Fibroblast of skin of abdomen (primary cell): ENCODE data around the gene VIT. TPM values are rescaled to one million over a fixed set of nuclear protein-coding genes. Genes with fewer than 3 reads are reported as not detected.

ENCODE experiments used
- DNase-seq: peaks from one replicate; pipeline ENCODE4 v3.0.0-alpha.2; 2013
- polyA plus RNA-seq, 2 experiments: library from polyadenylated mRNA; unstranded; fragments of 120-200 nt; gene quantifications; one replicate each; pipeline ENCODE4 v1.2.1, GENCODE V29; 2013; ENCODE audit not compliant: insufficient read length in 2 of 2

The VIT gene, protein sequence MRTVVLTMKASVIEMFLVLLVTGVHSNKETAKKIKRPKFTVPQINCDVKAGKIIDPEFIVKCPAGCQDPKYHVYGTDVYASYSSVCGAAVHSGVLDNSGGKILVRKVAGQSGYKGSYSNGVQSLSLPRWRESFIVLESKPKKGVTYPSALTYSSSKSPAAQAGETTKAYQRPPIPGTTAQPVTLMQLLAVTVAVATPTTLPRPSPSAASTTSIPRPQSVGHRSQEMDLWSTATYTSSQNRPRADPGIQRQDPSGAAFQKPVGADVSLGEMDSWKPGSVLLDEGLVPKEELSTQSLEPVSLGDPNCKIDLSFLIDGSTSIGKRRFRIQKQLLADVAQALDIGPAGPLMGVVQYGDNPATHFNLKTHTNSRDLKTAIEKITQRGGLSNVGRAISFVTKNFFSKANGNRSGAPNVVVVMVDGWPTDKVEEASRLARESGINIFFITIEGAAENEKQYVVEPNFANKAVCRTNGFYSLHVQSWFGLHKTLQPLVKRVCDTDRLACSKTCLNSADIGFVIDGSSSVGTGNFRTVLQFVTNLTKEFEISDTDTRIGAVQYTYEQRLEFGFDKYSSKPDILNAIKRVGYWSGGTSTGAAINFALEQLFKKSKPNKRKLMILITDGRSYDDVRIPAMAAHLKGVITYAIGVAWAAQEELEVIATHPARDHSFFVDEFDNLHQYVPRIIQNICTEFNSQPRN
- not detected for polyA plus RNA-seq (2013, experiment 1 of 2; ENCODE audit: insufficient read length)
- 0.09 TPM for polyA plus RNA-seq (2013, experiment 2 of 2; ENCODE audit: insufficient read length)

DNA sequence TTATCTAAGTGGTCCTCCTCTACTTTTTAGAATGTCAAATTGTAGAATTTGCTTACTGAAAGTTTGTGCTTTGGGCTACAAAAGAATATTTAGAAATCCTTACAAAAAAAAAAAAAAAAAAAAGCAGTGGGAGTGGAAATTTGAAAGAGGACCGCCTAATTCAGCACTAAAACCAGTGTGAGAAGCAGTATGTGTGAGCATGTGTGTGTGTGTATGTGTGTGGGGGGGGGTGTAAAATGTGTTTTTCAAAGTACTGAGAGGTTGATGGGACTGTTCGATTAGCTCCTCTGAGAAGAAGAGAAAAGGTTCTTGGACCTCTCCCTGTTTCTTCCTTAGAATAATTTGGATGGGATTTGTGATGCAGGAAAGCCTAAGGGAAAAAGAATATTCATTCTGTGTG lies at the start of gene VIT:
VIT (plus strand) TSS at position 175 of the 400 bp plus-strand sequence. CDS start 19,664 bp downstream, outside the sequence.
- no peak for DNase-seq

DNA sequence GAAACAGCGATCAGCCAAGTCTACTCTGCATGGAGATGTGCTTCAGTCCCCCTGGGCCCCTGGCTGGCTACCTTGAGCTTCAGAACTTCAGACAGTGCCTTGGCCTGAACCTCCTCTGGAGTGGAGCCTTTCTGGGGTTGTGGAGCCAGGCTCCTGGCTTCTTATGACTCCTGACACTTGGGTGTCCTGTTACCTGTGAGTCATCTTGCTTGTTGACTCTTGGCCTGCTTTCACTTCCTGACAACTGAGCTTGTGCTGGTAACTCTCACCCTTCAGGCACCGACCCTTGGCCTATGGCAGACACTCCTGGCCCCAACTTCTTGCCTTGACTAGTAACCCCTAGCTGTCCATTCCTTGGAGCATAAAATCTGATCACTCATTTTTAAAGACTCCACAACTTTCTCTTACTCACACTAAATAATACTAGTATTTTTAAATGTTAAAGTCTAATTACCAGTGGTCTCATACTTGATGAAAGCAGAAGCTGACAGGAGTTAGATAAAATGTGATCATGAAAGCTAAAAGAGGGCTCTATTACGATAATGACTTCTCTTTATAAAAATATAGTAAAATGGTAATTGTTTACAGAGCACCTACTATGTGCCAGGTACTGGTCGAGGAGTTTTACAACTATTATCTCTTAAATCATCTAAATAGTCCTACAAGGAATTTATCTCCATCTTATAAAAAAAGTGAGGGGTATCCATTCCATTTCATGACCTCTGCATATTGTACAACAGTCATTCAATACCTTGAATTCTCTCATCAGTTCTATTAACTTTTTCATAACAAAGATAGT lies 46.3 kb upstream of the VIT start:
- peak; percentile 57 for DNase-seq

GRCh38 chr2:36653155-36653554 lies 43.4 kb upstream of the VIT start:
- no peak for DNase-seq

DNA sequence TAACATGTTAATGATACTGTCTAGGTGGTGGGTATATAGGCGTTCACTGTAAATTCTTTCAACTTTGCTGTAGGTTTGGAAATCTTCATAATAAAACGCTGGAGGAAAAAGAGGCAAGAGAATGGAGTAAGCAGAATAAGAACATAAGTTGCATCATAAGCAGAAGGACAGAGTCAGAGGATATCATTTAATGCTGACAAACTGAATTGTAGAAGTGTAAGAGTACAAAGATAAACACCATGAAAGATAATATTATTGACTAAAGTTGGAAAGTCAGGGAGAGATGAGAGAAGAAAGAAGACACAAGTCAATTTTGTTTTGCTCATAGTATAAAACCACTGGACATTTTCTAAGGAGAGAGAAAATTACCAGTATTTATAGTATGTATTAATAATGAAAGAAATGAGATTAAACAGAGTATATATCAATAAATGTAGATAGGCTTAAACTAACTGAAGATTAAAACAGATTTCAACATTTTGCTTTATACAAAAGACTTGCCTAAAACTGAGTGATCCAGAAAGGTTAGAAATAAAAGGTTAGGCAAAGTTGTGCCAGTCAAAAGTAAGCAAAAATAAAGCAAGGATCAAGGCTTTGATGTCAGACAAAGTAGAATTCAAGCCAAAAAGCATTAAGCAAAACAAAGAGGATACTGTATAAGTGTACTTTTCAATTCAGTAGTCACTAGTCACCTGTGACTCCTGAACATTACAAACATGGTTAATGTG lies 42.4 kb upstream of the VIT start:
- DNase-seq = no peak

- peak; percentile 96 for DNase-seq
These were observed 41.1 kb upstream of the VIT start for GRCh38 chr2:36655453-36655852.

DNA sequence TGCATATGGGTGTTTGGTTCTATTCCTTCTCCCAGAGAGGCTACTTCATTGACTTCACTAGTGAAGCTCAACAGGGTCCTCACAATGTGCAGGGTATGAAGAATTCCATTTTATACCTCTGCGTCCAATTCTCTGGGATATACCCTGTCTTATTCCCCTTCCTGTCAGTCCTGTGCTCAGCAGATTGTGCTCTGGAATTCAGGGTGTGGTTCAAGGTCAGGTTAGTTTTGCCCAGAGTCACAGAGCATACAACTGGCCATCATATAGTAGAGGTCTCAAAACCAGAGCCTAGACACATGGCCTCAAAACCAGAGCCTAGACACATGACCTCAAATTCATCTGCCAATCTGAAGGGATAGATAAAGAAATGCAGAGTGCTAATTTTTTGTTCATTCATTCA lies 38.8 kb upstream of the VIT start:
- DNase-seq = no peak

- DNase-seq = no peak
These were observed 38.2 kb upstream of the VIT start for GRCh38 chr2:36658277-36658748.

DNA sequence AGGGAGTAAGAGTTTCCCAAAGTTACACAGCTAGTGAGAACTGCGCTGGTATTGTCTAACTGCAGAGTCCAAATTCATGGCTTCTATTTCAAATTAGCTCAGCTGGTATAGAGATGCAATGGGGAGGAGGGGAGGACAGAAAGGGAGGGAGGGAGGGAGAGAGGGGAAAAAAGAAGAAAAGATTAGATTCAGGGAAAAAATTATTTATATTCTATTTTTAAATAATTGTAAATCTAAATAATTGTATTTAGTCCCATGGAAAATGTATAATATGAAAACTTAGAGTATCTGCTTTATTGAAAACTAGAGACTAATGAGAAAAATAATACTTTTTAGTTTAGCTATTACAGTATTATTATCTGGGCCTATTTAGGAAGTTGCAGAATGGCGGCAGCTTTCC lies 37.3 kb upstream of the VIT start:
- DNase-seq = no peak

DNA sequence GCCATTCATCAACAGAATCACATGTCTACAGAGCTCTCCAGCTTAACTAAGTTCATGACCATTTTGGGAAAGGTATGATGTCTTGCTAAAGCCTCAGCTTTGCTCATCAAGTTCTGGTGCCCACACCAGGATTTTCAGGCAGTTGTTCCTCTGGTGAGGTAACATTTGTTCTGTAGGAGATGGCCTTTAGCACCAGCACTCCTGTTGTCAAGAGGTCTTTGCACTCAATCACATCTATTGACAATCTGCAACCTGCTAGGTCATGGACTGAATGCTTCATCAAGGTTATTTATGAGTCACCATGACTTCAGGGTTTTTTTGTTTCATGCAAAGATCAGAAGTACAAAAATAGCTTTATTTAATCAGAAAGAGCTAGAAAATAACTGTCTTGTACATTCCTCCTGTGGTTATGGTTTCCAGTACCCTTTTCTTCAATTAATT lies 36.6 kb upstream of the VIT start:
- DNase-seq = peak; percentile 30

GRCh38 chr2:36662638-36663037 lies 33.9 kb upstream of the VIT start:
- DNase-seq = no peak

- no peak for DNase-seq
These were observed 33.2 kb upstream of the VIT start for GRCh38 chr2:36663295-36663694.

DNA sequence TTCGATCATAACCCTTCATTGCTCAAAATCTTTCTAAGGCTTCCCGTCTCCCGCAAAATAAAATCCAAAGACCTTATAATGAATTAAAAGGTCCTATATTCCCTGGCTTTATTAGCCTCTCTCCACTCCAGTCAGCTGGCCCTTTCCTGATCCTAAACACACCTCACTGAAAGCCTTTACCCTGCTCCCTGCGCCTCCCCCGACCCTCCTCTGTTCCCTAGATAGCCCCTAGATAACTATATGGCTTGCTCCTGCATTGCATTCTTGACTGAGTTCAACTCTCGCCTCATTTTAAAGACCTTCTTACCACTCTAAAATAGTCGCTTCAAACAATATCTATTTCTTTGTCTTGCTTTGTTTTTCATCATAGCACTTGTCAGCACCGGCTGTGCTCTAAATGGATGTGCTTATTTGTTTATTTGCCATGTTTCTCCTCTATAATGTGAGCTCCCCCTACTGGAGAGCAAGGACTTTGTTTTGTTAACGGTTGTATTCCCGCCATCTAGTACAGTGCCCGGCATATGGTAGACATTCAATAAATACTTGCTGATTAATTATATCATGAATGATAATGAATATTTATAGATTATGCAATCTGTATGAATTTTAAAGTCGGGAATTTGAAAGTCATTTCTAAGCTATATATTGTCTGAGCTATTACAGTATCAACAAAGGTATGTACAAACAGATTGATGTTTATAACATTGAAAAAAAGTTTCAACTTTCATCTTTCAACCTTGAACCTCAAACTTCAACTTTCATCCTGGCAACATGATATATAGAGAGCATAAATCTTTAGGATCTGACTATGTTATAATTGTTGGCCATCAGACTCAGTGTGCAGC lies 32.4 kb upstream of the VIT start:
- DNase-seq = peak; percentile 79

- DNase-seq = no peak
These were observed 31.8 kb upstream of the VIT start for GRCh38 chr2:36664696-36665076.

DNA sequence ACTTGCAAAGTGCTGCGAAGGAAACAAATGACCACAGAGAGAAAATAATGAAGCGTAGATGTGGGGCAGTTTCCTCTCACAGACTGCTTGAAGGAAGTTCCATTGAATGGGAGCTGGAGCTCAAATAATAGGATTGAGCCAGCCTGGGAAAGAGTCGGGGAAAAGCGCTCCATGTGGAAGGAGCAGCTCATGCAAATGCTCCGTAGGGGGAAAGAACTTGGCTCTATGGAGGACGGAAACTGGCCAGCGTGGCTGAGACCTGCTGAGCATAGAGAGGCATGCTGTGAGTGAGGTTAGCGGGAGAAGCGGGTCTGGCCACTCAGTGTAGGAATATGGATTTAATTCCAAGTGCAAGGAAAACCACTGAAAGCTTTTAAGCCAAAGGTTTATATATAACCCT lies 28.6 kb upstream of the VIT start:
- DNase-seq = no peak

- peak; percentile 47 for DNase-seq
These were observed 25.5 kb upstream of the VIT start for GRCh38 chr2:36670881-36671595.

GRCh38 chr2:36671731-36672130 lies 24.8 kb upstream of the VIT start:
- DNase-seq = no peak

DNA sequence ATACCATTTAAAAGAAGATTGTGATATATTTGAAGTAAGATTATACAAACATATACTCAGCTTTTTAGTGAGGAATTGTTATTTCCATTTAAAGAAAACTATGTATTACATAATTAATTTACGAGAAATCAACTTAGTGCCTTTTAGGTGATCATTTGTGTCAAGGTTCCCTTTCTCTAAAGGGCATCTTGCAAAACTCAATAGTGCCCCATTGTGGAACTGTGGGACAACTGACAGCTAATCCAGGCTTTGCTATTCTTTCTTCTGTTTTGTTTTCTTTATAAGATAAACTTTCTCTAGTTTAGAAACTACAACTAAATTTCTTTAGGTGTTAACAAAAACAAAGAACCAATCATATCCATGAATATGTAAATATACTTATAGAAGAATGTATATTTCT lies 24.3 kb upstream of the VIT start:
- DNase-seq = peak; percentile 55

DNA sequence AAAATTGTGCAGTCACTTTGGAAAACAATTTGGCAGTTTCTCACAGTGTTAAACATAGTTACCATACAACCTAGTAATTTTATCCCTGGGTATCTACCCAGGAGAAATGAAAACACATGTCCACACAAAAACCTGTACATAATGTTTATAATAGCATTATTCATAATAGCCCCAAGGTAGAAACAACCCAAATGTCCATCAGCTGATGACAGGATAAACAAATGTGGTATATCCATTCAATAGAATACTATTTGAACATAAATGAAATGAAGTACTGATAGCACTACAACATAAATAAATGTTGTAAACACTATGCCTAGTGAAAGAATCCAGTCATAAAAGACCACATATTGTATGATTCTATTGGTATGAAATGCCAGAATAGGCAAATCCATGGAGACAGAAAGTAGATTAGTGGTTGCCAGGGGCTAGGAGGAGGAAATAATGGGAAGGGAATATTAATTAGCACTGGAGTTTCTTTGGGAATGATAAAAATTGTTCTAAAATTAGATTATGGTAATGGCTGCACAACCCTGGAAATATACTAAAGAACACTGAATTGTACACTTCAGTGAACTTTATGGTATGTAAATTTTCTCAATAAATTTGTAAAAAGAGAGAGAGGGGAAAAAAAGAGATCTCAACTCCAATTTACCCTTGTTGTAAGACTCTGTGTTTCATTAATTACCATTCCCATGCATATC lies 20.8 kb upstream of the VIT start:
- DNase-seq = no peak

- DNase-seq = no peak
These were observed 20.1 kb upstream of the VIT start for GRCh38 chr2:36676364-36676763.

DNA sequence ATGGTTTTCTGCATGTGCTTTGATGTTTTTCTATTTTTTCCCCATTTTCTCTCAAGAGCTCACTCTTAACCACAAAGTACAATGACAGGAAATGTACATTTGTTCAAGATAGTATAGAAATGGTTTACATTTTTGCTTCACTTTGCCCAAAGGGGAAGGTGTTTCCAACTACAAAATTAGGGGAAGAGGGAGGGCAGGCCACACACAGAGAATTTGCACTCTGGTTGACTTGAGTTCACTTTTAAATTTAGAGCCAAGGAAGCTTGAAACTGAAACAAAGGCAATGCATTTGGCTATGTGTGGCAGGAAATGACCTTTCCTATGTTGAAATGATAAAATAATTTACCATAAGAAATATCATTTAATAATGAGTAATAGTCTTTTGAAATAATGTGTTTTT lies 19.1 kb upstream of the VIT start:
- DNase-seq = no peak
